ENCODE measurements around the gene ARHGEF40. TPM values are rescaled to one million over a fixed set of nuclear protein-coding genes. Genes with fewer than 3 reads are reported as not detected.

Gene ARHGEF40

GRCh38 chr14:21133901-21134300 lies 63.8 kb downstream of the ARHGEF40 start:
- Histone ChIP-seq H3K27me3 (ENCODE audit: control insufficient read depth, insufficient read depth, low read length) (peaks cover 9% of the 10 kb centered on the region), H3K9me3 (replicated peaks; ENCODE audit: low read length) (no peaks in the 10 kb centered on the region), H3K4me3 (ENCODE audit: low read length) (no peak overlapping the region), H3K9ac (ENCODE audit: low read depth, low read length) (no peak overlapping the region), H3K4me1 (ENCODE audit: control insufficient read depth, insufficient read depth, low read length) (no peaks in the 10 kb centered on the region), H3K36me3 (ENCODE audit: insufficient read depth, low read length) (no peaks in the 10 kb centered on the region), H3K4me2 (ENCODE audit: low read length) (no peak overlapping the region)

GRCh38 chr14:21136024-21136423 lies 65.9 kb downstream of the ARHGEF40 start:
- no peak overlapping the region for H3K4me3 ChIP-seq (ENCODE audit: low read length)
- no peak overlapping the region for H3K4me2 ChIP-seq (ENCODE audit: low read length)
- peaks cover 9% of the 10 kb centered on the region for H3K27me3 ChIP-seq (ENCODE audit: control insufficient read depth, insufficient read depth, low read length)
- no peaks in the 10 kb centered on the region for H3K36me3 ChIP-seq (ENCODE audit: insufficient read depth, low read length)
- H3K9me3 ChIP-seq (replicated peaks; ENCODE audit: low read length), result no peaks in the 10 kb centered on the region
- H3K9ac ChIP-seq (ENCODE audit: low read depth, low read length), result no peak overlapping the region
- H3K4me1 ChIP-seq (ENCODE audit: control insufficient read depth, insufficient read depth, low read length), result no peaks in the 10 kb centered on the region

Small RNAs within 50 kb of the gene (small RNA-seq; reads per million reads assigned to genes)
- gene RNU6-252P, result not detected

Measured in skeletal muscle satellite cell (primary cell).